ENCODE results near the gene ZSCAN10. TPM values are rescaled to one million over a fixed set of nuclear protein-coding genes. Genes with fewer than 3 reads are reported as not detected.

The ZSCAN10 gene
- total RNA-seq, 1 donor from 2014 or later = not detected

GRCh38 chr16:3046641-3047386 is 52.3 kb downstream of the ZSCAN10 start:
- peak overlapping the region; percentile 47 to 68 for H3K4me3 ChIP-seq
- H3K36me3 ChIP-seq = no peaks in the 10 kb centered on the region
- no peak for DNase-seq (ENCODE audit: low spot score in 2 of 2)
- peaks cover 38% of the 10 kb centered on the region for H3K27me3 ChIP-seq
- TF ChIP-seq CTCF (IDR thresholded peaks at IDR 0.05) = no peak
- H3K27ac ChIP-seq = no peak overlapping the region
- no peaks in the 10 kb centered on the region for H3K9me3 ChIP-seq
- H3K4me1 ChIP-seq = peaks cover 16 to 17% of the 10 kb centered on the region in 2 donors
- intact Hi-C loops (cut with DNase I) = no loop called here

GRCh38 chr16:3045758-3046640 is 53.1 kb downstream of the ZSCAN10 start, which contains the start of gene MMP25:
TSS of gene MMP25 (plus strand) at chr16:3046561. CDS start at chr16:3046918, 357 bp downstream.
- Histone ChIP-seq H3K9me3 (no peaks in the 10 kb centered on the region), H3K4me1 (peaks cover 16 to 17% of the 10 kb centered on the region in 2 donors), H3K27ac (no peak within 1 kb of the TSS), H3K36me3 (no peaks in the 10 kb centered on the region), H3K27me3 (peaks cover 38% of the 10 kb centered on the region), H3K4me3 (peak within 1 kb of the TSS; percentile 47 to 68)
- no peak for TF ChIP-seq CTCF (IDR thresholded peaks at IDR 0.05)
- no peak for DNase-seq (ENCODE audit: low spot score in 2 of 2)
- intact Hi-C loops (cut with DNase I) = no loop called here

- no peaks in the 10 kb centered on the region for H3K36me3 ChIP-seq
- no peak for TF ChIP-seq CTCF (IDR thresholded peaks at IDR 0.05)
- peaks cover 16 to 17% of the 10 kb centered on the region in 2 donors for H3K4me1 ChIP-seq
- H3K9me3 ChIP-seq = no peaks in the 10 kb centered on the region
- no peak for DNase-seq (ENCODE audit: low spot score in 2 of 2)
- H3K4me3 ChIP-seq = no peak overlapping the region
- peaks cover 38% of the 10 kb centered on the region for H3K27me3 ChIP-seq
- intact Hi-C loops (cut with DNase I) = no loop called here
- no peak overlapping the region for H3K27ac ChIP-seq
Observed at GRCh38 chr16:3044708-3045107, 54.4 kb downstream of the ZSCAN10 start.

- Histone ChIP-seq H3K4me1 (peaks cover 16 to 17% of the 10 kb centered on the region in 2 donors), H3K27ac (no peak overlapping the region), H3K36me3 (no peaks in the 10 kb centered on the region), H3K9me3 (no peaks in the 10 kb centered on the region), H3K4me3 (no peak overlapping the region), H3K27me3 (peaks cover 42% of the 10 kb centered on the region)
- no peak for TF ChIP-seq CTCF (IDR thresholded peaks at IDR 0.05)
- no peak for DNase-seq (ENCODE audit: low spot score in 2 of 2)
- intact Hi-C loops (cut with DNase I) = no loop called here
Observed at GRCh38 chr16:3042376-3042775, 56.7 kb downstream of the ZSCAN10 start.

GRCh38 chr16:3038896-3039295 is 60.2 kb downstream of the ZSCAN10 start:
- intact Hi-C loops (cut with DNase I) = no loop called here
- Histone ChIP-seq H3K9me3 (no peaks in the 10 kb centered on the region), H3K27ac (no peak overlapping the region), H3K4me3 (no peak overlapping the region), H3K36me3 (no peaks in the 10 kb centered on the region), H3K4me1 (no peaks in the 10 kb centered on the region), H3K27me3 (peaks cover 32% of the 10 kb centered on the region)
- no peak for DNase-seq (ENCODE audit: low spot score in 2 of 2)
- TF ChIP-seq CTCF (IDR thresholded peaks at IDR 0.05) = no peak

Other genes with a start within 250 kb of the ZSCAN10 start
- not detected for gene PRSS22, start 241.1 kb downstream of the ZSCAN10 start, total RNA-seq
- gene FLYWCH2, start 216.1 kb downstream of the ZSCAN10 start, total RNA-seq = 109 TPM
- 74.3 TPM for gene FLYWCH1, start 187.4 kb downstream of the ZSCAN10 start, total RNA-seq
- not detected for gene KREMEN2, start 135.0 kb downstream of the ZSCAN10 start, total RNA-seq
- gene PAQR4, start 129.9 kb downstream of the ZSCAN10 start, total RNA-seq = 9.2 TPM
- gene PKMYT1, start 118.8 kb downstream of the ZSCAN10 start, total RNA-seq = not detected
- gene CLDN9, start 86.4 kb downstream of the ZSCAN10 start, total RNA-seq = not detected
- gene CLDN6, start 81.1 kb downstream of the ZSCAN10 start, total RNA-seq = not detected
- 914 TPM for gene TNFRSF12A, start 78.9 kb downstream of the ZSCAN10 start, total RNA-seq
- gene HCFC1R1, start 75.4 kb downstream of the ZSCAN10 start, total RNA-seq = 50.8 TPM
- 32.6 TPM for gene THOC6, start 75.3 kb downstream of the ZSCAN10 start, total RNA-seq
- gene BICDL2, start 62.4 kb downstream of the ZSCAN10 start, total RNA-seq = not detected
- gene MMP25, start 52.7 kb downstream of the ZSCAN10 start, total RNA-seq = 0.21 TPM
- 139 TPM for gene IL32, start 33.7 kb downstream of the ZSCAN10 start, total RNA-seq
- gene ZNF205, start 13.3 kb upstream of the ZSCAN10 start, total RNA-seq = 49.8 TPM
- 25.3 TPM for gene ZNF213, start 35.7 kb upstream of the ZSCAN10 start, total RNA-seq
- gene OR1F1, start 88.9 kb upstream of the ZSCAN10 start, total RNA-seq = not detected
- gene ZNF200, start 135.9 kb upstream of the ZSCAN10 start, total RNA-seq = 14.6 TPM
- gene MEFV, start 157.3 kb upstream of the ZSCAN10 start, total RNA-seq = 1.1 TPM
- 61.8 TPM for gene ZNF263, start 184.2 kb upstream of the ZSCAN10 start, total RNA-seq
- gene TIGD7, start 206.1 kb upstream of the ZSCAN10 start, total RNA-seq = 1.6 TPM
- 8.3 TPM for gene ZNF75A, start 206.2 kb upstream of the ZSCAN10 start, total RNA-seq

Data from ascending aorta (tissue), 2 donors.